ENCODE data around the gene CCDC69.

GRCh38 chr5:151139646-151140045 lies 84.2 kb downstream of the CCDC69 start:
- TF ChIP-seq CTCF (IDR thresholded peaks at IDR 0.05) (no peak), ZFX (IDR thresholded peaks at IDR 0.05; ENCODE audit: borderline replicate concordance) (no peak)

Measured in 22Rv1 (cell line).